ENCODE measurements around the gene IQCM.

Gene IQCM

GRCh38 chr4:149638073-149638472 lies 177.6 kb downstream of the IQCM start:
- no peak for DNase-seq
- Histone ChIP-seq H3K4me3 (ENCODE audit: low read depth, low read length) (no peak overlapping the region), H3K36me3 (no peaks in the 10 kb centered on the region), H3K4me1 (no peaks in the 10 kb centered on the region), H3K9me3 (no peaks in the 10 kb centered on the region), H3K27me3 (no peaks in the 10 kb centered on the region)
- no peak for TF ChIP-seq CTCF (IDR thresholded peaks at IDR 0.05; ENCODE audit: low read depth, low read length)

GRCh38 chr4:149634368-149634767 lies 181.3 kb downstream of the IQCM start:
- H3K27me3 ChIP-seq, result no peaks in the 10 kb centered on the region
- DNase-seq, result no peak
- H3K9me3 ChIP-seq, result no peaks in the 10 kb centered on the region
- no peak overlapping the region for H3K4me3 ChIP-seq (ENCODE audit: low read depth, low read length)
- H3K36me3 ChIP-seq, result no peaks in the 10 kb centered on the region
- no peak for TF ChIP-seq CTCF (IDR thresholded peaks at IDR 0.05; ENCODE audit: low read depth, low read length)
- H3K4me1 ChIP-seq, result no peaks in the 10 kb centered on the region

- no peaks in the 10 kb centered on the region for H3K4me1 ChIP-seq
- DNase-seq, result no peak
- no peak overlapping the region for H3K4me3 ChIP-seq (ENCODE audit: low read depth, low read length)
- no peak for TF ChIP-seq CTCF (IDR thresholded peaks at IDR 0.05; ENCODE audit: low read depth, low read length)
- no peaks in the 10 kb centered on the region for H3K36me3 ChIP-seq
- H3K9me3 ChIP-seq, result no peaks in the 10 kb centered on the region
- H3K27me3 ChIP-seq, result no peaks in the 10 kb centered on the region
These were observed 184.0 kb downstream of the IQCM start for GRCh38 chr4:149631629-149632028.

- Histone ChIP-seq H3K4me1 (no peaks in the 10 kb centered on the region), H3K36me3 (no peaks in the 10 kb centered on the region), H3K9me3 (no peaks in the 10 kb centered on the region), H3K4me3 (ENCODE audit: low read depth, low read length) (no peak overlapping the region), H3K27me3 (no peaks in the 10 kb centered on the region)
- no peak for DNase-seq
- no peak for TF ChIP-seq CTCF (IDR thresholded peaks at IDR 0.05; ENCODE audit: low read depth, low read length)
These were observed 185.6 kb downstream of the IQCM start for GRCh38 chr4:149630064-149630463.

- Histone ChIP-seq H3K36me3 (no peaks in the 10 kb centered on the region), H3K4me1 (no peaks in the 10 kb centered on the region), H3K27me3 (no peaks in the 10 kb centered on the region), H3K9me3 (no peaks in the 10 kb centered on the region), H3K4me3 (ENCODE audit: low read depth, low read length) (no peak overlapping the region)
- no peak for TF ChIP-seq CTCF (IDR thresholded peaks at IDR 0.05; ENCODE audit: low read depth, low read length)
- no peak for DNase-seq
These were observed 209.9 kb downstream of the IQCM start for GRCh38 chr4:149605601-149606378.

- no peaks in the 10 kb centered on the region for H3K9me3 ChIP-seq
- no peak for DNase-seq
- no peak overlapping the region for H3K4me3 ChIP-seq (ENCODE audit: low read depth, low read length)
- H3K36me3 ChIP-seq, result no peaks in the 10 kb centered on the region
- no peak for TF ChIP-seq CTCF (IDR thresholded peaks at IDR 0.05; ENCODE audit: low read depth, low read length)
- no peaks in the 10 kb centered on the region for H3K27me3 ChIP-seq
- no peaks in the 10 kb centered on the region for H3K4me1 ChIP-seq
These were observed 210.8 kb downstream of the IQCM start for GRCh38 chr4:149604827-149605226.

Data from BE2C (cell line).